ENCODE measurements around the gene TAPBPL.
"Not testable (repeated sequence)": the region's sequence is repeated elsewhere in the genome, so short reads cannot be mapped to it uniquely, and the experiment has no call there.

Gene TAPBPL

GRCh38 chr12:6493497-6494257, 41.8 kb downstream of the TAPBPL start, which contains the start of gene NCAPD2:
NCAPD2 (plus strand) TSS chr12:6494102; CDS start chr12:6495099, 997 bp downstream.
- peak; percentile 93 for DNase-seq (ENCODE audit: low spot score)

- DNase-seq (ENCODE audit: low spot score), result peak; percentile 16
These were observed 42.5 kb downstream of the TAPBPL start for GRCh38 chr12:6494258-6494743.

GRCh38 chr12:6494968-6495367, 43.1 kb downstream of the TAPBPL start:
- DNase-seq (ENCODE audit: low spot score), result no peak

- DNase-seq (ENCODE audit: low spot score), result not testable (repeated sequence)
These were observed 45.4 kb downstream of the TAPBPL start for GRCh38 chr12:6497291-6497690.

- DNase-seq (ENCODE audit: low spot score), result no peak
These were observed 48.6 kb downstream of the TAPBPL start for GRCh38 chr12:6500466-6500865.

GRCh38 chr12:6507102-6507998, 55.5 kb downstream of the TAPBPL start:
- no peak for DNase-seq (ENCODE audit: low spot score)

- no peak for DNase-seq (ENCODE audit: low spot score)
These were observed 56.2 kb downstream of the TAPBPL start for GRCh38 chr12:6508087-6508486.

Data from hematopoietic multipotent progenitor cell treated with erythropoietin and hydrocortisone succinate and interleukin-3 and kit ligand, for 17 days (in vitro differentiated cells).